ENCODE results near the gene PLA2G4A.

- TF ChIP-seq CTCF (conservative IDR thresholded peaks at IDR 0.05; ENCODE audit: low read depth in 2 of 2) (peak in 1 of 2 experiments; percentile 51; a peak in 2 of 4 replicates), POLR2AphosphoS5 (IDR thresholded peaks at IDR 0.05; ENCODE audit: low read depth) (no peak), CREB1 (CRISPR knock-in tag; IDR thresholded peaks at IDR 0.05; ENCODE audit: low read depth) (no peak), STAT1 (IDR thresholded peaks at IDR 0.05; ENCODE audit: unreplicated experiment) (no peak), EZH2phosphoT487 (IDR thresholded peaks at IDR 0.05; ENCODE audit: unreplicated experiment) (no peak), JUNB (IDR thresholded peaks at IDR 0.05; ENCODE audit: unreplicated experiment) (no peak)
- TF ChIP-seq, protein P1, sequence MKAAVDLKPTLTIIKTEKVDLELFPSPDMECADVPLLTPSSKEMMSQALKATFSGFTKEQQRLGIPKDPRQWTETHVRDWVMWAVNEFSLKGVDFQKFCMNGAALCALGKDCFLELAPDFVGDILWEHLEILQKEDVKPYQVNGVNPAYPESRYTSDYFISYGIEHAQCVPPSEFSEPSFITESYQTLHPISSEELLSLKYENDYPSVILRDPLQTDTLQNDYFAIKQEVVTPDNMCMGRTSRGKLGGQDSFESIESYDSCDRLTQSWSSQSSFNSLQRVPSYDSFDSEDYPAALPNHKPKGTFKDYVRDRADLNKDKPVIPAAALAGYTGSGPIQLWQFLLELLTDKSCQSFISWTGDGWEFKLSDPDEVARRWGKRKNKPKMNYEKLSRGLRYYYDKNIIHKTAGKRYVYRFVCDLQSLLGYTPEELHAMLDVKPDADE (IDR thresholded peaks at IDR 0.05), result no peak
These were observed 159.0 kb downstream of the PLA2G4A start for GRCh38 chr1:186987769-186988168.
